HepG2 (cell line): Measurements from ENCODE around the gene C1QTNF12. TPM values are rescaled to one million over a fixed set of nuclear protein-coding genes. Genes with fewer than 3 reads are reported as not detected.

Source experiments
- ATRX ChIP-seq: sonication (generic); formaldehyde crosslinking; IDR thresholded peaks from 2 replicates; pipeline ENCODE4 v1.4.0; 2020; ENCODE audit warnings: missing genetic modification reagents, borderline replicate concordance
- BCLAF1 ChIP-seq: fragments of 450-650 bp; IDR thresholded peaks from 2 replicates; pipeline ENCODE4 v1.6.1; 2017; ENCODE audit warnings: mild to moderate bottlenecking
- DNMT3B ChIP-seq: conservative IDR thresholded peaks from 2 replicates; pipeline ENCODE4 v1.6.1; 2016; ENCODE audit warnings: missing biosample characterization, control low read depth
- GMEB2 ChIP-seq: IDR thresholded peaks from 2 replicates; pipeline ENCODE4 v1.6.1; 2016; ENCODE audit warnings: missing biosample characterization, missing genetic modification reagents, low read depth
- HBP1 ChIP-seq: IDR thresholded peaks from 2 replicates; pipeline ENCODE4 v1.6.1; 2016; ENCODE audit warnings: low read depth, control low read depth
- HNRNPK ChIP-seq: fragments of 200-400 bp; formaldehyde crosslinking; IDR thresholded peaks from 2 replicates; pipeline ENCODE4 v1.6.1; 2018; ENCODE audit warnings: low read length, low read depth, moderate library complexity, mild to moderate bottlenecking; ENCODE audit not compliant: poor library complexity, severe bottlenecking
- IRF9 ChIP-seq: sonication (generic); formaldehyde crosslinking; IDR thresholded peaks from 2 replicates; pipeline ENCODE4 v1.8.0; 2022; ENCODE audit warnings: missing genetic modification reagents, mild to moderate bottlenecking, borderline replicate concordance
- MNT ChIP-seq: fragments of 450-650 bp; IDR thresholded peaks from 2 replicates; pipeline ENCODE4 v1.6.1; 2016
- MXD3 ChIP-seq: IDR thresholded peaks from 2 replicates; pipeline ENCODE4 v1.6.1; 2016; ENCODE audit warnings: mild to moderate bottlenecking, missing biosample characterization, missing genetic modification reagents
- TSC22D2 ChIP-seq: sonication (generic); formaldehyde crosslinking; IDR thresholded peaks from 2 replicates; pipeline ENCODE4 v1.5.1; 2020; ENCODE audit warnings: missing genetic modification reagents, mild to moderate bottlenecking, borderline replicate concordance
- ZUFSP ChIP-seq: sonication (generic); formaldehyde crosslinking; IDR thresholded peaks from 2 replicates; pipeline ENCODE4 v1.9.0; 2021; ENCODE audit warnings: missing genetic modification reagents, mild to moderate bottlenecking, borderline replicate concordance
- polyA plus RNA-seq, 8 experiments: library from polyadenylated mRNA; depleted of rRNA in 3 of 8; stranded (reverse) in 7 of 8; unstranded in 1 of 8; fragments of >200 nt; fragmentation: Illumina TruSeq in 4 of 8; extraction: Trizol in 4 of 8; gene quantifications; 2 replicates each; pipeline versions ENCODE4 v1.2.1 to v1.2.3, GENCODE V29; 2011 to 2016; ENCODE audit warnings: low read depth in 4 of 8, missing spikeins in 1 of 8, mixed read lengths in 1 of 8; ENCODE audit not compliant: insufficient read depth in 1 of 8
- total RNA-seq, 5 experiments: library from RNA; depleted of rRNA; stranded (reverse); fragments of >200 nt; fragmentation: Illumina TruSeq; extraction: Trizol; gene quantifications; 2 replicates each; pipeline ENCODE4 v1.2.3, GENCODE V29; 2016; ENCODE audit warnings: low read depth in 1 of 5

Gene C1QTNF12
- total and polyA plus RNA-seq, 2 of the 13 experiments (the other 11 are each of a cell fraction or from before 2014, with no cell fraction given), result 0.18 to 0.64 TPM

GRCh38 chr1:1231400-1232207 is 14.9 kb downstream of the C1QTNF12 start, which contains the start of gene SDF4 (continued):
- TF ChIP-seq MXD3, result no peak; the same call in none of the 2 replicates
- peak; percentile 76 for TF ChIP-seq GMEB2 (CRISPR knock-in tag)
- TF ChIP-seq HNRNPK, result peak; percentile 35
- no peak for TF ChIP-seq ZUFSP
- no peak for TF ChIP-seq MNT
- TF ChIP-seq BCLAF1, result no peak
- TF ChIP-seq IRF9 (CRISPR knock-in tag), result peak; percentile 89
- no peak for TF ChIP-seq HBP1
- TF ChIP-seq ATRX (CRISPR knock-in tag), result no peak
- TF ChIP-seq DNMT3B (CRISPR knock-in tag), result no peak; the same call in 1 of the 2 replicates
- peak; percentile 40; the same call in 1 of the 2 replicates for TF ChIP-seq TSC22D2 (CRISPR knock-in tag)
